NCI-H1417 treated with DMSO at 0.1 percent for 48 hours (cell line): ENCODE data around the gene CKAP5.

Source experiments
- DNase-seq: peaks from one replicate; lab custom pipeline; 2025; lab: John Stamatoyannopoulos, UW

Gene CKAP5

GRCh38 chr11:46698597-46698996 lies 147.5 kb downstream of the CKAP5 start:
- DNase-seq = no peak

DNA sequence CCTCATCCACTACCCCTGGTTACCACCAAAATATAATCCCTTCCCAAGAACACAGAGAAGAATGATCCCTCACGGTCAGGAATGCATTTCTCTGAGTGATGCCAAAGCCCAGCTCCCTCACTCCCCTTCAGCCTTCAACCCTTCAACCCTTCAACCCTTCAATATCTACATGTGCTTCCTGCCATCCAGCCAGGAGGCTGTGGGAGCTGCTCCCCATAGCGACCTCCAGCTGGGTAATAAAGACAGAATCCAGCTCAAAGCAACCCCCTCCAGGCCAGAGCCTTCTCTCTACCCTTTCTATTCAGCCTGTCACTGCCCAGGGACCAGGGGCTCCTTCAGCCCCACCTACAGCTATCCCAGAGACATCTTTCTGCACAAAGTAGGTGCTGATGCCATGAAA lies 148.4 kb downstream of the CKAP5 start:
- no peak for DNase-seq

DNA sequence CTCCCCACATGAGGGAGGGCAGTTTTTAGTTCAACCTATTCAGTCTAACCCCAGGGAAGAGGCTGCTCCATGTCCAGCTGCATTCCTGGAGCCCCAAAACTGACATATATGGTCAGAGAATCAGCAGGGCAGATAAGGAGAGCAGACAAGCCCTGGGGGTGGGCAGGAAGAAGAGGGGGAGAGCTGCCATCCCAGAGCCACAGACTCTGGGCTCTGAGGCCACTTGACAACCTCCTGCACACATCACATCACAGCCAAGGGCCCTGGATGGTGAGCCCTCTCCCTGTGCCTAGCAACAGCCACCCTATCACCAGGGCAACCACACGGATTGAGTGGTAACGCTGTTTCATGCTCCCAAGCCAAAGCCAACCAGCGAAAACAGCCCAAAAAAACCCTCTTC lies 148.8 kb downstream of the CKAP5 start:
- no peak for DNase-seq

- DNase-seq = no peak
Observed at GRCh38 chr11:46696212-46696558, 149.9 kb downstream of the CKAP5 start.

DNA sequence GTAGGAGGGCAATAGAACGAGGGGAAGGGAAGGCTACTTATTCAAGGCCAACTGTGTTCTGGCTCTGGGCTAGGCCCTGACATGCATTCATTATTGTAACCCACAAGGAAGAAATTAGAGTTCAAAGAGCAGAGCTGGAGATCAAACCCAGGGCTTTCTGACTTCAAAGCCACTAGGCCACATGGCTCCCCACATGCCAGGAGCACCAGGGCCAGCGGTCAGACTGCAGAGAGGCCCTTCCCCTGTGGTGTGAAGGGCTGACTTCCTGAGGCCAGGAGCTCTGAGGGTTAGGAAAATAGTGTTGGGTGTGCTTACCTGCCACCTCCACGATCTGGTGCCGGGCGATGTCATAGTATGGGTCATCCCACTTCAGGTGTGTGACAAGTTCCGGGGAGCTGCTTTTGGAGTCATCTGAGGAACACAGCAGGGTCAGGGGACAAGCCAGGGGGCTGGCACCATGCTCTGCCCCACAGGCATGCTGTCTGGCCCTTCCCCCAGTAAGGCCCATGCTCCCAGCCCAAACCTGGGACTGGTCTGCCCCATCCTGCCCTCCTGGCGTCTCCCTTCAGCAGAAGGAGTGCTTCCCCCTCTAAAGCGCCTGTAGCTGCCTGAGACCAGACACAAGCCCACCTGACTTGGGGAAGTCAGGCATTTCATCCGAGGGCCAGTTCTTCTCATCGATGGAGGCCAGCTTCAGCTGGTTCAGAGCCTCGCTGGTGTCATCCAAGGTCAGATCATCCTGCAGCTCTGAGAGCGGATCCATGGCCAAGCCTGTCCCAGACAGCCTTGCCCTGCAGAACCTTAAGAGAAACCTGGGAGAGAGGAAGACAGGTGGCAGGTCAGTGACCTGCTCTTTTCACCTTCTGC lies 150.5 kb downstream of the CKAP5 start:
- no peak for DNase-seq

DNA sequence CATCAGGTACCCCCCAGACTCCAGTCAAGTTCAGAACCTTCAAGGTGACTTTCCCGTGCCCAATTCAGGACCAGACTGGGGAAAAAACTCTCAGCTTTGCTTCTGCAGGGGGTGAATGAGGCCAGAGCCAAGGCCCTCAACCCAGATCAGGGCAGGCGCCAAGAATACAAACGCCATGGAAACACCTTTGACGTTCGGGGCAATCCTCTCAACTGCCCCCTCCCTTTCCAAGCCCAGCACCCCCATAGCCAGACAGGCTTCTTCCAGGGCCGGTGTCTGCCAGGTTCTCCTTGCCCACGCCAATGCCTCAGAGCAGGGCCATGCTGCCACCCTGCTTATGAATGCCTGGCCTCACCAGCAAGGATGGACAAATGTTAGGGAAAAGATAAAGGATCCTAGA lies 151.5 kb downstream of the CKAP5 start:
- no peak for DNase-seq

- no peak for DNase-seq
Observed at GRCh38 chr11:46694072-46694471, 152.0 kb downstream of the CKAP5 start.

DNA sequence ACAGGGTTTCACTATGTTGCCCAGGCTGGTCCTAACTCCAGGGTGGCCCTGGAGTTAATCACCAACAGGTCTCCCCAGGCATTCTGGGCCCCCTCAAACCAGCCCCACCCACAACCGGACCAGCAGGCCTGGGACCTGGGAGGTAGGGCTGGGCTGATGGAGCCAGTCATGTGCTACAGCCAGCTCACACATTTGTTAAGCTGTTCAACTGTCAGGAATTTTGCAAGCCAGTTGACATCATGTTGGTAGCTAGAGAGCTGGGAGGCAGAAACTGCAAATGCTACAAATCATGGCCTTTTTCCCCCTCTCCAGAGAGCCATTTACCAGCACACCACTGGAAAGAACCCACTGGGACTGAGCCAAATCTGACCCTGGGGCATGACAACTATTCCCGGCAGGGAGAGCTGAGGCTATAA lies 152.5 kb downstream of the CKAP5 start:
- no peak for DNase-seq
